GM19099 (cell line): Measurements from ENCODE around the gene PCBD1.

ENCODE experiments used
- POLR2A ChIP-seq: IDR thresholded peaks from 3 replicates; pipeline ENCODE4 v1.6.1; 2011; ENCODE audit warnings: low read depth; ENCODE audit not compliant: insufficient read length; ENCODE audit errors: extremely low read depth

The PCBD1 gene

GRCh38 chr10:70898687-70899086 lies 10.3 kb upstream of the PCBD1 start:
- TF ChIP-seq POLR2A = no peak

GRCh38 chr10:70896551-70896950 lies 8.2 kb upstream of the PCBD1 start:
- TF ChIP-seq POLR2A = no peak

- no peak for TF ChIP-seq POLR2A
Measured at GRCh38 chr10:70894416-70894815, 6.1 kb upstream of the PCBD1 start.

GRCh38 chr10:70893227-70894006 lies 5.1 kb upstream of the PCBD1 start:
- no peak for TF ChIP-seq POLR2A

GRCh38 chr10:70892631-70893030 lies 4.3 kb upstream of the PCBD1 start:
- no peak for TF ChIP-seq POLR2A

- no peak for TF ChIP-seq POLR2A
Measured at GRCh38 chr10:70891627-70892026, 3.3 kb upstream of the PCBD1 start.

GRCh38 chr10:70890917-70891431 lies 2.6 kb upstream of the PCBD1 start:
- TF ChIP-seq POLR2A = no peak

- TF ChIP-seq POLR2A = no peak
Measured at GRCh38 chr10:70889291-70889690, 926 bp upstream of the PCBD1 start.

- TF ChIP-seq POLR2A = no peak
Measured at GRCh38 chr10:70886921-70887665, 1.3 kb downstream of the PCBD1 start.

- TF ChIP-seq POLR2A = no peak
Measured at GRCh38 chr10:70885931-70886903, 2.1 kb downstream of the PCBD1 start.

- no peak for TF ChIP-seq POLR2A
Measured at GRCh38 chr10:70885481-70885880, 2.9 kb downstream of the PCBD1 start.

- no peak for TF ChIP-seq POLR2A
Measured at GRCh38 chr10:70884741-70885140, 3.6 kb downstream of the PCBD1 start.

- TF ChIP-seq POLR2A = no peak
Measured at GRCh38 chr10:70880077-70880534, 8.3 kb downstream of the PCBD1 start.

- no peak for TF ChIP-seq POLR2A
Measured at GRCh38 chr10:70879207-70879606, 9.2 kb downstream of the PCBD1 start.

GRCh38 chr10:70874061-70874460 lies 14.3 kb downstream of the PCBD1 start:
- TF ChIP-seq POLR2A = no peak
